ENCODE results near the gene UBE2G1.

DNA sequence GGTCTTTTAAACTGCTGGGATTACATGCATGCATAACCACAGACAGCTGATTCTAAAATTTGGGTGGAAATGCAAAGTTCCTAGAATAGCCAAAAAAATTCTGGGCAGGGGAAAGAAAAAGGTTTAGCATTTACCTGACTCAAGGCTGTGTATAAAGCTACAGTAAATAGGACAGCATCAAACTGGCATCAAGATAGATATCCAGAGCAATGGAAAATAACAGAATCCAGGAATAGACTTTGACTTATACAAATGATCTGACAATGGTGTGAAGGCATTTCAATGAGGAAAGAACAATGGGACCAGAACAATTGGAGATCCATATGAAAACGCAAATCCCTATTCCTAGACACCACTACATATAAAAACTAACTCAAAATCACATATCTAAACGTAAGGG lies 115.6 kb downstream of the UBE2G1 start:
- no peak for TF ChIP-seq EZH2 (IDR thresholded peaks at IDR 0.05)
- TF ChIP-seq, protein P1, sequence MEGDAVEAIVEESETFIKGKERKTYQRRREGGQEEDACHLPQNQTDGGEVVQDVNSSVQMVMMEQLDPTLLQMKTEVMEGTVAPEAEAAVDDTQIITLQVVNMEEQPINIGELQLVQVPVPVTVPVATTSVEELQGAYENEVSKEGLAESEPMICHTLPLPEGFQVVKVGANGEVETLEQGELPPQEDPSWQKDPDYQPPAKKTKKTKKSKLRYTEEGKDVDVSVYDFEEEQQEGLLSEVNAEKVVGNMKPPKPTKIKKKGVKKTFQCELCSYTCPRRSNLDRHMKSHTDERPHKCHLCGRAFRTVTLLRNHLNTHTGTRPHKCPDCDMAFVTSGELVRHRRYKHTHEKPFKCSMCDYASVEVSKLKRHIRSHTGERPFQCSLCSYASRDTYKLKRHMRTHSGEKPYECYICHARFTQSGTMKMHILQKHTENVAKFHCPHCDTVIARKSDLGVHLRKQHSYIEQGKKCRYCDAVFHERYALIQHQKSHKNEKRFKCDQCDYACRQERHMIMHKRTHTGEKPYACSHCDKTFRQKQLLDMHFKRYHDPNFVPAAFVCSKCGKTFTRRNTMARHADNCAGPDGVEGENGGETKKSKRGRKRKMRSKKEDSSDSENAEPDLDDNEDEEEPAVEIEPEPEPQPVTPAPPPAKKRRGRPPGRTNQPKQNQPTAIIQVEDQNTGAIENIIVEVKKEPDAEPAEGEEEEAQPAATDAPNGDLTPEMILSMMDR (IDR thresholded peaks at IDR 0.05), result no peak

Measured in neural progenitor cell (in vitro differentiated cells).